H1 (cell line): ENCODE data around the gene SLIT3. TPM values are rescaled to one million over a fixed set of nuclear protein-coding genes. Genes with fewer than 3 reads are reported as not detected.

Experiments used
- CTCF ChIA-PET: fragments of 300-600 bp; sonication (Branson Sonifier 250); formaldehyde crosslinking; loops from one replicate; lab custom pipeline; 2021; ENCODE audit not compliant: partially characterized antibody; lab: Charles Lee
- POLR2A ChIA-PET: fragments of 300-600 bp; sonication (Branson Sonifier 250); formaldehyde crosslinking; loops from one replicate; lab custom pipeline; 2021; ENCODE audit warnings: inconsistent platforms; ENCODE audit not compliant: partially characterized antibody; lab: Charles Lee
- DNase-seq, 2 experiments: peaks; one replicate each; pipeline versions ENCODE4 v3.0.0 to v3.0.0-alpha.2; 2010 to 2022; ENCODE audit warnings: low spot score in 2 of 2, low read depth in 1 of 2, mixed read lengths in 1 of 2
- FAIRE-seq: peaks from 2 replicates; lab custom pipeline; 2011; peaks lifted over from hg19 to GRCh38; lab: Jason Lieb, UNC
- H2AFZ ChIP-seq: 2 replicates; pipeline ENCODE4 v1.8.1; 2012; ENCODE audit warnings: low read length, inconsistent platforms
- H2AK5ac ChIP-seq: 2 replicates; pipeline ENCODE4 v1.6.1; 2013; ENCODE audit warnings: low read depth, low read length
- H2BK120ac ChIP-seq: replicated peaks from 2 replicates; pipeline ENCODE3; 2013; ENCODE audit warnings: low read depth, low read length, inconsistent platforms
- H2BK12ac ChIP-seq: 2 replicates; pipeline ENCODE4 v1.6.1; 2013; ENCODE audit warnings: low read depth, low read length
- H2BK15ac ChIP-seq: 2 replicates; pipeline ENCODE4 v1.6.1; 2013; ENCODE audit warnings: low read length
- H2BK20ac ChIP-seq: 2 replicates; pipeline ENCODE4 v1.6.1; 2013; ENCODE audit warnings: low read length
- H2BK5ac ChIP-seq: 2 replicates; pipeline ENCODE4 v1.6.1; 2013; ENCODE audit warnings: low read depth, low read length
- H3K14ac ChIP-seq: 2 replicates; pipeline ENCODE4 v1.6.1; 2013; ENCODE audit warnings: inconsistent platforms; ENCODE audit not compliant: insufficient read length
- H3K18ac ChIP-seq: 2 replicates; pipeline ENCODE4 v1.6.1; 2013; ENCODE audit warnings: low read length; ENCODE audit errors: extremely low read depth
- H3K23ac ChIP-seq: 2 replicates; pipeline ENCODE4 v1.6.1; 2013; ENCODE audit warnings: inconsistent platforms; ENCODE audit not compliant: insufficient read length
- H3K23me2 ChIP-seq: 2 replicates; pipeline ENCODE4 v1.6.1; 2013; ENCODE audit warnings: low read depth, low read length
- H3K27ac ChIP-seq: 2 replicates; pipeline ENCODE4 v1.6.1; 2011; ENCODE audit warnings: low read depth, low read length, inconsistent platforms
- H3K27me3 ChIP-seq, 4 experiments: replicated peaks in 1 of 4; 1 replicate in 1 of 4; 2 replicates in 3 of 4; pipeline versions ENCODE4 v1.6.1 to v1.8.1; 2011 to 2013; ENCODE audit warnings: low read length in 3 of 4, mild to moderate bottlenecking in 3 of 4, inconsistent platforms in 2 of 4, mixed read lengths in 2 of 4, moderate library complexity in 1 of 4; ENCODE audit not compliant: control insufficient read depth in 3 of 4, insufficient read depth in 3 of 4; ENCODE audit errors: extremely low read depth in 1 of 4
- H3K36me3 ChIP-seq, 4 experiments: 2 replicates each; pipeline versions ENCODE4 v1.6.1 to v1.8.1; 2011 to 2013; ENCODE audit warnings: mild to moderate bottlenecking in 4 of 4, low read length in 3 of 4, moderate library complexity in 2 of 4, control low read depth in 1 of 4, inconsistent platforms in 1 of 4; ENCODE audit not compliant: insufficient read depth in 4 of 4, control insufficient read depth in 2 of 4
- H3K4ac ChIP-seq: replicated peaks from 2 replicates; pipeline ENCODE3; 2013; ENCODE audit warnings: low read length, low read depth, mixed read lengths, inconsistent platforms; ENCODE audit not compliant: insufficient read length
- H3K4me1 ChIP-seq, 4 experiments: replicated peaks in 1 of 4; 1 replicate in 1 of 4; 2 replicates in 3 of 4; pipeline versions ENCODE4 v1.6.1 to v1.8.1; 2011 to 2013; ENCODE audit warnings: low read length in 3 of 4, inconsistent platforms in 2 of 4, mixed read lengths in 1 of 4; ENCODE audit not compliant: insufficient read depth in 4 of 4, control insufficient read depth in 3 of 4
- H3K4me2 ChIP-seq, 2 experiments: 2 replicates each; pipeline versions ENCODE4 v1.6.1 to v1.8.1; 2011 to 2013; ENCODE audit warnings: low read depth in 2 of 2, low read length in 2 of 2, control low read depth in 1 of 2, inconsistent platforms in 1 of 2, mild to moderate bottlenecking in 1 of 2; ENCODE audit not compliant: insufficient read depth in 1 of 2
- H3K4me3 ChIP-seq, 4 experiments: fragments of 200-600, 300-600 bp in 1 of 4; sonication (generic), shearing (Covaris generic), sonication (Bioruptor Twin) in 1 of 4; 2 replicates each; pipeline versions ENCODE4 v1.5.1 to v1.8.1; 2011 to 2016; ENCODE audit warnings: low read length in 4 of 4, low read depth in 3 of 4, control low read depth in 2 of 4, inconsistent platforms in 2 of 4, mild to moderate bottlenecking in 2 of 4, mixed read lengths in 1 of 4, moderate library complexity in 1 of 4; ENCODE audit not compliant: insufficient read depth in 2 of 4; ENCODE audit errors: extremely low read depth in 1 of 4
- H3K56ac ChIP-seq: replicated peaks from 2 replicates; pipeline ENCODE3; 2013; ENCODE audit warnings: low read depth, mild to moderate bottlenecking, mixed read lengths, low read length, inconsistent platforms; ENCODE audit not compliant: insufficient read length
- H3K79me1 ChIP-seq: 2 replicates; pipeline ENCODE4 v1.6.1; 2013; ENCODE audit warnings: low read depth, low read length, control low read depth
- H3K79me2 ChIP-seq, 2 experiments: 2 replicates each; pipeline versions ENCODE4 v1.6.1 to v1.8.1; 2012 to 2013; ENCODE audit warnings: low read length in 2 of 2, mild to moderate bottlenecking in 2 of 2, inconsistent platforms in 1 of 2; ENCODE audit not compliant: insufficient read depth in 2 of 2, control insufficient read depth in 1 of 2
- H3K9ac ChIP-seq, 4 experiments: replicated peaks in 1 of 4; 1 replicate in 1 of 4; 2 replicates in 3 of 4; pipeline versions ENCODE4 v1.6.1 to v1.8.1; 2011 to 2013; ENCODE audit warnings: low read depth in 3 of 4, low read length in 3 of 4, control low read depth in 2 of 4, mild to moderate bottlenecking in 2 of 4, moderate library complexity in 2 of 4, inconsistent platforms in 1 of 4; ENCODE audit errors: extremely low read depth in 1 of 4
- H3K9me3 ChIP-seq, 2 experiments: 2 replicates each; pipeline versions ENCODE4 v1.6.1 to v1.8.1; 2012 to 2013; ENCODE audit warnings: mild to moderate bottlenecking in 2 of 2, moderate library complexity in 2 of 2, control low read depth in 1 of 2, inconsistent platforms in 1 of 2, low read depth in 1 of 2, low read length in 1 of 2, mixed read lengths in 1 of 2; ENCODE audit not compliant: insufficient read depth in 2 of 2
- H4K20me1 ChIP-seq, 2 experiments: replicated peaks in 1 of 2; 2 replicates each; pipeline versions ENCODE3 to v1.8.1; 2011 to 2013; ENCODE audit warnings: inconsistent platforms in 2 of 2, low read length in 2 of 2, mild to moderate bottlenecking in 1 of 2; ENCODE audit not compliant: insufficient read depth in 2 of 2, control insufficient read depth in 1 of 2
- H4K5ac ChIP-seq: 2 replicates; pipeline ENCODE4 v1.6.1; 2013; ENCODE audit warnings: low read length, low read depth, mixed read lengths, inconsistent platforms; ENCODE audit not compliant: insufficient read length
- H4K8ac ChIP-seq: 2 replicates; pipeline ENCODE4 v1.8.0; 2013; ENCODE audit warnings: mild to moderate bottlenecking, moderate library complexity, low read length, inconsistent platforms; ENCODE audit not compliant: insufficient read depth; ENCODE audit errors: extremely low read depth
- H4K91ac ChIP-seq: replicated peaks from 2 replicates; pipeline ENCODE3; 2013; ENCODE audit warnings: low read length, mixed read lengths, inconsistent platforms; ENCODE audit not compliant: insufficient read length
- CHD1 ChIP-seq: IDR thresholded peaks from 2 replicates; pipeline ENCODE4 v1.6.1; 2012; ENCODE audit warnings: low read depth, low read length, improper control_type of control experiment
- POU5F1 ChIP-seq: IDR thresholded peaks from 2 replicates; pipeline ENCODE4 v1.6.1; 2011; ENCODE audit warnings: low read depth, mild to moderate bottlenecking, low read length, moderate library complexity
- RBBP5 ChIP-seq: IDR thresholded peaks from 2 replicates; pipeline ENCODE4 v1.7.1; 2012; ENCODE audit warnings: low read depth, mild to moderate bottlenecking, inconsistent platforms, low read length, moderate library complexity, borderline replicate concordance
- TAF7 ChIP-seq: optimal IDR thresholded peaks from 2 replicates; pipeline ENCODE3; 2011; ENCODE audit warnings: low read depth, mild to moderate bottlenecking, inconsistent platforms, low read length, moderate library complexity, borderline replicate concordance
- ZNF274 ChIP-seq: IDR thresholded peaks from 2 replicates; pipeline ENCODE4 v1.7.0; 2012; ENCODE audit warnings: low read length, borderline replicate concordance; ENCODE audit errors: extremely low read depth
- WGBS, 2 experiments: shearing (Covaris generic) in 1 of 2; methylation state at CpG; one replicate each; pipeline versions ENCODE4 v1.1.6 to v1.1.7; 2013 to 2015; ENCODE audit warnings: low lambda C conversion rate in 2 of 2, mixed read lengths in 2 of 2, inconsistent platforms in 1 of 2, low coverage in 1 of 2, missing lambda C conversion rate in 1 of 2; ENCODE audit not compliant: insufficient replicate concordance in 2 of 2, insufficient coverage in 1 of 2, insufficient read length in 1 of 2; ENCODE audit errors: extremely low coverage in 1 of 2, missing lambda C conversion rate in 1 of 2; 5-methylcytosine and 5-hydroxymethylcytosine counted together
- polyA plus RNA-seq, 7 experiments: library from polyadenylated mRNA; depleted of rRNA in 3 of 7; stranded (reverse) in 5 of 7; unstranded in 2 of 7; fragments of >200 nt in 5 of 7; fragments of 200-250 nt in 2 of 7; gene quantifications; 1 replicate in 5 of 7; 2 replicates in 1 of 7; 4 replicates in 1 of 7; pipeline versions ENCODE4 v1.2.1 to v1.2.3, GENCODE V29; 2011 to 2013; ENCODE audit warnings: missing spikeins in 2 of 7, mixed read lengths in 2 of 7
- total RNA-seq: library from RNA; stranded (reverse); fragmentation: NEBNext Ultra II Directional; extraction: Animal tissue kit (Norgen Biotek cat#: 25700); gene quantifications from 2 replicates; pipeline ENCODE4 v1.2.1, GENCODE V29; 2021

SLIT3 gene
- total and polyA plus RNA-seq, 2 of the 8 experiments (the other 6 are each of a cell fraction or from before 2014, with no cell fraction given): 1.1 to 1.2 TPM

GRCh38 chr5:168771678-168772077 lies 529.3 kb downstream of the SLIT3 start:
- no peak for FAIRE-seq
- POLR2A ChIA-PET: no interaction called here

More at GRCh38 chr5:168771678-168772077, 529.3 kb downstream of the SLIT3 start:
- Histone ChIP-seq H3K79me2 (no peaks in the 10 kb centered on the region), H3K4me1 (no peaks in the 10 kb centered on the region), H4K91ac (no peak overlapping the region), H3K27ac (no peak overlapping the region), H3K27me3 (no peaks in the 10 kb centered on the region), H3K79me1 (no peaks in the 10 kb centered on the region), H3K9me3 (peaks cover 0 to 6% of the 10 kb centered on the region in 2 experiments; a peak in 3 of 4 replicates), H4K8ac (no peak overlapping the region), H3K4me2 (no peak overlapping the region), H3K4ac (no peak overlapping the region), H4K20me1 (no peaks in the 10 kb centered on the region), H3K56ac (no peak overlapping the region), H3K36me3 (peaks cover 0 to 4% (median 0%) of the 10 kb centered on the region in 4 experiments; a peak in 1 of 8 replicates), H2BK5ac (no peak overlapping the region), H3K23me2 (no peaks in the 10 kb centered on the region), H2BK15ac (no peak overlapping the region), H2BK120ac (no peak overlapping the region), H2BK12ac (no peak overlapping the region), H3K18ac (no peak overlapping the region), H3K9ac (no peak overlapping the region), H3K14ac (no peak overlapping the region), H3K4me3 (no peak overlapping the region), H2AK5ac (no peak overlapping the region), H2BK20ac (no peak overlapping the region), H3K23ac (no peak overlapping the region), H2AFZ (no peak overlapping the region), H4K5ac (no peak overlapping the region)
- no peak for TF ChIP-seq POU5F1
- no peak for TF ChIP-seq RBBP5
- TF ChIP-seq CHD1: no peak
- TF ChIP-seq TAF7: no peak
- TF ChIP-seq ZNF274: no peak
- CTCF ChIA-PET: interaction anchor here (0.5 to 1.5 kb wide), 4 partner anchors 31 to 230 kb away, joined by 3 to 4 read pairs (median 3); no protein-coding TSS in a partner anchor
- no peak for DNase-seq
- WGBS, 2 experiments: 86% methylated on average over 6 of the region's 6 CpGs; no CpG with 5 or more reads in 1 of the 2 experiments
